Measurements from ENCODE around the gene INS.

Gene INS

DNA sequence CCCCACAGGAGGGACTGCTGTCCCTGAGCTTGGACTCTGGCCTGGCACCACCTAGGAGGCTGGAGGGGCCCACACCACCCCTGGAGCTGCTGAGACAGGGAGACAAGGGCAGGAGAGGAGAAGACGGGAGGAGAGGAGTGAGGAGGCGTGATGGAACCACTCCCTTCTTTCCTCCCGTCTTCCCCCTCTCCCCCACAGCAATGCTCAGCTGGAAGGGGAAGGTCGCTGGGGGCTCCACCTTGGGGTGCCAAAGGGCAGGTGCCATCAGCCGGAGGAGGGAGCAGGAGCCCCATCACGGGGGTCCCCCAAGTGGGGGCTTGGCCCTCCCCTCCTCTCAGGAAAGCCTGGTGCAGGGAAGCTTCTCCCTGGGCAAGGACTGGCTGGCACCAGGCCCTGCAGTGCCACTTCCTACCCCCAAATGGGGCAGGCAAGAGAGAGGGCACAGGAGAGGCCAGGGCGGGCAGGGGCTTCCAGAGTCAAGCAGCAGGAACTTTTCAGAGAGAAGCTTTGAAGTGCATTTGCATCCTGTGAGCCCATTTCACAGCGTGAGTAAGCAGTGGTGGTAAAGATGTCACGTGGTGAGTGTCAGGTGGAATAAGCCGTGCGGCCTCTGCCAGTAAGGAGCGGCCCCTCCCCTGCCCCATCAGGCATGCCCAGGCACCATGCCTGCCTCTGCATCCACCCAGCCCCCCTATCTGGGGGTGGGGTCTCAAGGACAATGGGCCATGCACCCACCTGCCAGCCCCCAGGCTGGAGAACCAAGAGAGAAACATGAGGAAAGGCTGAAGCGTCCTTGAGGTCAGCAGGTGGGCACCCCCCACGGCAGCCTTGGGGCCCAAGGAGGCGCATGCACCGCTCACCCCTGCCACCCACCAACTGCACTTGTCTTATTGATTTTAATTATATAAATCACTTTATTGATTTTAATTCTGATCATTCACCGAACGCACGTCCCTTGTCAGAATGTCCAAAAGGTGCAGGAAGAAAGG, 26.7 kb downstream of the INS start:
- no peak overlapping the region for H3K4me3 ChIP-seq (ENCODE audit: low read length)
- no peak for DNase-seq (ENCODE audit: low read depth)
- TF ChIP-seq, protein P1, sequence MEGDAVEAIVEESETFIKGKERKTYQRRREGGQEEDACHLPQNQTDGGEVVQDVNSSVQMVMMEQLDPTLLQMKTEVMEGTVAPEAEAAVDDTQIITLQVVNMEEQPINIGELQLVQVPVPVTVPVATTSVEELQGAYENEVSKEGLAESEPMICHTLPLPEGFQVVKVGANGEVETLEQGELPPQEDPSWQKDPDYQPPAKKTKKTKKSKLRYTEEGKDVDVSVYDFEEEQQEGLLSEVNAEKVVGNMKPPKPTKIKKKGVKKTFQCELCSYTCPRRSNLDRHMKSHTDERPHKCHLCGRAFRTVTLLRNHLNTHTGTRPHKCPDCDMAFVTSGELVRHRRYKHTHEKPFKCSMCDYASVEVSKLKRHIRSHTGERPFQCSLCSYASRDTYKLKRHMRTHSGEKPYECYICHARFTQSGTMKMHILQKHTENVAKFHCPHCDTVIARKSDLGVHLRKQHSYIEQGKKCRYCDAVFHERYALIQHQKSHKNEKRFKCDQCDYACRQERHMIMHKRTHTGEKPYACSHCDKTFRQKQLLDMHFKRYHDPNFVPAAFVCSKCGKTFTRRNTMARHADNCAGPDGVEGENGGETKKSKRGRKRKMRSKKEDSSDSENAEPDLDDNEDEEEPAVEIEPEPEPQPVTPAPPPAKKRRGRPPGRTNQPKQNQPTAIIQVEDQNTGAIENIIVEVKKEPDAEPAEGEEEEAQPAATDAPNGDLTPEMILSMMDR (conservative IDR thresholded peaks at IDR 0.05; ENCODE audit: low read depth, low read length): no peak

DNA sequence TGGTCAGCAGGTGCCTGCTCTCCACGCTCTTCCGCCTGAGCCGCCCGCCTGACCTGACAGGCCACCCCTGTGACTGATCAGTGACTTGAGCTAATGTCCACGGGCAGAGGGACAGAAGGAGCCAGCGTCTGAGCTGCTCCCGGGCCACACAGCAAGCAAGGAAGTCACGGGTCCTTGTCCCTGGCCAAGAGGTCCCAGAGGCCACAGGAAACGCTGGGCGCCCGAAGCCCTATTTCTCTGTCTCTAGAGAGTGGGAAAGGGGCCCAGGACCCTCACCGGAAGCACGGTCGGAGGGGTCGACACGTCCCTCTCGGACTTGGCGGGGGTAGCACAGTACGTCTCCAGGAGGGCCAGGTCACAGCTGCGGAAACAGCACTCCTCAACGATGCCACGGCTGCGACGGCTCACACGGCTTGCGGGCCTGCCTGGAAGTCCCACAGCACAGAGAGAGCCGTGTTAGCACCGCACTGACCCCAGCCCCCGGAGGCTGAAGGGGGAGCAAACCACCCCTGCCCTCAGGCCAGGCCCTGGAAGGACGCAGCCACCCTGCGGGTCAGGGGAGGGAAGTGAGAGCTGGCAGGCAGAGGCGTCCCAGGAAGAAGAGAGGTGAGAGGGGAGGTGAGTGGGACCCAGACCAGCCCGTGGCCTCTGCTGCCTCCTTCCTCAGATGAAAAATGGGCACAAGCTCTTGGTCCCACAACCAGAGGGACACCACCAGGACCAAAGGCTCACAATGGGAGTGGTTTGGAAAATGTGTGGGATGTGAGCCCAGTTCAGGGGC, 27.6 kb downstream of the INS start:
- TF ChIP-seq, protein P1 (conservative IDR thresholded peaks at IDR 0.05; ENCODE audit: low read depth, low read length): no peak
- H3K4me3 ChIP-seq (ENCODE audit: low read length): no peak overlapping the region
- DNase-seq (ENCODE audit: low read depth): no peak

DNA sequence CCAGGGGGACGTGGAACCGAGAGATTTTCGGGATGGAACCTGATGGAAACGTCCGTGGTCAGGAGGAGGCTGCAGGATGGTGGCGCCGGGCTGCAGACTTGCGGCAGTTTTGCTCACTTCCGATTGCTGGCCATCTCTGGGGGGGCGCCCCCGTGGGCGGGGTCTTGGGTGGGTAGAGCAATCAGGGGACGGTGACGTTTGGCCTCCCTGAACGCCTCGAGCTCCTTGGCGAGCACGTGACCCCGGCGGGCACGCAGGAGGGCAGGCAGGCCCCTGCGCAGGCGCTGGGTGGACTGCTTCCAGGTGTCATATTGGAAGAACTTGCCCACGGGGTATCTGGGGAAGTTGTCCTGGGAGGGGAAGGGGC, 28.2 kb downstream of the INS start:
- TF ChIP-seq, protein P1 (conservative IDR thresholded peaks at IDR 0.05; ENCODE audit: low read depth, low read length): no peak
- no peak for DNase-seq (ENCODE audit: low read depth)
- H3K4me3 ChIP-seq (ENCODE audit: low read length): no peak overlapping the region

DNA sequence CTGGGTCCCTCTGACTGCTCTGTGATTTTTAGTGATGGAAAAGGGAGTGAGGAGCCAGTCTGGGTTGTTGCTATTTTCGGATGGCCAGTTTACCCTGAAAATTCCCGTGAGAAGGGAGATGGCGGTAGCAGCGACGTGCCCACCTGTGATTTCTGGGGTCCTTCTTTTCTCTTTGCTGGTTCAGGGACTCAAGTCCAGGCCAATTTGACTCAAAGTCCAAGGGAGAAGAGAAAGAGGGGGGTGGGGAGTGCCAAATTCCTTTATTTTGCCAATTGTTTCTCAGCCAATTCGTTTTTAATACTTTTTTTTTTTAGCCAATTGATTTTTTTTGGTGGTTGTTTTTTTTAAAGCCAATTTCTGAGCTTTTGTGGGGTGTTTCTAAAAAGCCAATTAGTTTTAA, 28.8 kb downstream of the INS start:
- no peak overlapping the region for H3K4me3 ChIP-seq (ENCODE audit: low read length)
- no peak for DNase-seq (ENCODE audit: low read depth)
- TF ChIP-seq, protein P1 (conservative IDR thresholded peaks at IDR 0.05; ENCODE audit: low read depth, low read length): no peak

DNA sequence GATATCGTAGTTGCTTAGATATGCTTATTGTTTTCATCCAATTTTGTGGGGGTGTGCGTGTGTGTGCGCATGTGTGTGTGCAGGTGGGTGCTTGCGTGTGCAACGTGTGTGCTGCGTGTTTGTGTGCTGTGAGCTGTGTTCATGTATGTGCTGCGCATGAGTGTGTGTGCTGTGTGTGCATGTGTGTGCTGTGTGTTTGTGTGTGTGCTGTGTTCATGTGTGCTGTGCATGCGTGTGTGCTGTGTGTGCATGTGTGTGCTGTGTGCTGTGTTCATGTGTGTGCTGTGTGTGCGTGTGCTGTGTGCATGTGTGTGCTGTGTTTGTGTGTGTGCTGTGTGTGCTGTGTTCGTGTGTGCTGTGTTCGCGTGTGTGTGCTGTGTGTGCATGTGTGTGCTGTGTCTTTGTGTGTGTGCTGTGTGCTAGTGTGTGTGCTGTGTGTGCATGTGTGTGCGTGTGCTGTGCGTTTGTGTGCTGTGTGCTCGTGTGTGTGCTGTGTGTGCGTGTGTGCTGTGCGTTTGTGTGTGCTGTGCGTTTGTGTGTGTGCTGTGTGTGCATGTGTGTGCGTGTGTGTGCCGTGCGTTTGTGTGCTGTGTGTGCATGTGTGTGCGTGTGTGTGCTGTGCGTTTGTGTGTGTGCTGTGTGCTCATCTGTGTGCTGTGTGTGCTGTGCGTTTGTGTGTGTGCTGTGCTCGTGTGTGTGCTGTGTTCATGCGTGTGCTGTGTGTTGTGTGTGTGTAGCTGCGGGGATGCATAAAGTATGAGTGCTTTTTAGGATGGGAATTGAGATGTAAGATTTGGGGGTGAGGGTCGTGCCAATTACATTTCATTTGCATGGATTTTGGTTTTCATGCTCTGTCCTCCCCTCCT, 29.4 kb downstream of the INS start:
- TF ChIP-seq, protein P1 (conservative IDR thresholded peaks at IDR 0.05; ENCODE audit: low read depth, low read length): no peak
- DNase-seq (ENCODE audit: low read depth): no peak
- no peak overlapping the region for H3K4me3 ChIP-seq (ENCODE audit: low read length)

DNA sequence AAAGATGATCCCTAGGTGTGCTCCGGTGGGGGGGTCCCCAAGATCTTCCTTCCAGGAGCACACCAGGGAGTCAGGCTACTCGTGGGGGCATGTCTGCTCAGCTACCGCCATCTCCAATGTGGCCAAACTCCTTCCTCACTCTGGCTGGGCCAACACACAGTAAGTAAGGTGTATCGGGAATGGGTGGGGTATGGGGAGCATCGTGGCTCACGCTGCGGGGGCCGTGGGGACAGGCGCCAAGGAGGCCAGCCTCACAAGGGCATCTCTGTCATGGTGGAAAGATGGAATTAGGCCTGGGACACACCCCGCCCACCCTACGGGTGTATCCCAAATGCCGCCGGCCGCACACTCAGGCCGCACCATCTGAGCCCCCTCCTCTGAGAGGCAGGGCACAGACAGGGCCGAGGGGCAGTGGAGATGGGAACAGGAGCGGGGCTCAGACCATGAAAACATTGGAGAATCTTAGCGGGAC, 30.1 kb downstream of the INS start:
- TF ChIP-seq, protein P1 (conservative IDR thresholded peaks at IDR 0.05; ENCODE audit: low read depth, low read length): no peak
- H3K4me3 ChIP-seq (ENCODE audit: low read length): no peak overlapping the region
- DNase-seq (ENCODE audit: low read depth): no peak
